HG03520 (cell line): ENCODE data around the gene COMMD1.
"Not testable (repeated sequence)": the region's sequence is repeated elsewhere in the genome, so short reads cannot be mapped to it uniquely, and the experiment has no call there.

ENCODE experiments used
- ATAC-seq: cut with Tn5 transposase; IDR thresholded peaks from one replicate; pipeline ENCODE4 v1.9.1; 2021; ENCODE audit warnings: mild to moderate bottlenecking, moderate library complexity; ENCODE audit not compliant: unreplicated experiment

The COMMD1 gene

DNA sequence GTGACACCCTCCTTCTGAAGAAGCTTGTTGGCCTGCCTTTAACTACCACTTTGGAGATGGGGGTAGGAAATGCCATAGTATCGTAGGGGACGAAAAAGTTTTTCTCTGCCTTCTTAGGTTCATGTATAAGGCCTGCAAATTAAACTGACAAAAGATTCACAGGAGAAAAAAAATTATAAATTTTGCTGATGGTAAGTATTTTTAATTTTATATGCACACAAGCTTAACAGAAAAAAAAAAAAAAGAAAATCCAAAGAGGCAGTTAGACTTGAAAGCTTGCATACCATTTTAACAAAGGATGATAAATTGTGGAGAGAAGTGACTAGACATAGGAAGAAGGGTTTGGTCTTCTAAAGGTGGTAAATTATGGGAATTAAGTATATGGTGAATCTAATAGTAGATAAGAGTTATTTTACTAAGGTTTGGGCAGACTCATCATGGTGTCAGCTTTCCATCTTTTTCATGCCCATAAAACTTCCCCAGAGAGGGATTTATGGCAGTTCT is 227.9 kb downstream of the COMMD1 start:
- ATAC-seq = no peak

DNA sequence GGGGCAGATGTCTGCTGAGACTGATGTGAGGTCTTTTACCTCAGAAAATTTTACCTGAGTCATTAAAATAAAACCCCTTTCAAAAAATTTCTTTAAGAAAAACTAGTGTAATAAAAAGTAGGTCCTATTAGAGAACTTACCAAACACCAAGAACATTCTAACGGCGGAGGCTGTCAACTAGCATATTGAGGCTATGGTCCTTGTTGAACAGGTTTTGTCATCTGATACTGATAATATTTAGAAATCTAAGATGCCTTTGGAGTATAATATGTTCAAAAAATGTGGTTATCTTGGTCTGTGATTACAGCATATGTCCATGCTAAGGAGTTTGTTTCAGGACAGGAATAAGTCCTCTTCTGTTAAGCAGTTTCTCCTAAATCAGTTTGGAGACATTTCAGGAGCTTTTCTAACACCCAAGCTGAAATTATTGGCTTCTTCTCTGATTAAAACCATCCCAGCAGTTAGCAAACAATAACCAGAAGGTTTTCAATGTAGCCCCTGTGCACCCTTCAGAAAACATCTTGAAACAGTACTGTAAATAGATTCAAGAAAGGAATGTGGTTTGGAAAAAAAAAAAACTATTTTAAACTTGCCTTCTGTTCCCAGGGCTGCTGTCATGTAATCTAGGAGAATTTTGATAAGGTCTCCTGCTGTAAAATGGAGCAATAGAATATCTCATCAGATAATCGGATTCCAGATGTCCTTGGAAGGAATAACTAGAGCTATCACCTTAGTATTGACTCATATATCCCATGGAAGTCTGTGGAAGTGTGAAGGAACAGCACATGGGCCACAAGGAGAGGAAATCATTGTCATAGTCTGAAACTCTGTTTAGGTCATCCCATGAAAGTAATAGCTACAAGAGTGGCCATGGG is 231.7 kb downstream of the COMMD1 start:
- no peak for ATAC-seq

GRCh38 chr2:62140426-62141141 is 235.1 kb downstream of the COMMD1 start:
- no peak for ATAC-seq

- ATAC-seq = no peak
Measured at GRCh38 chr2:62141142-62141740, 235.8 kb downstream of the COMMD1 start.

DNA sequence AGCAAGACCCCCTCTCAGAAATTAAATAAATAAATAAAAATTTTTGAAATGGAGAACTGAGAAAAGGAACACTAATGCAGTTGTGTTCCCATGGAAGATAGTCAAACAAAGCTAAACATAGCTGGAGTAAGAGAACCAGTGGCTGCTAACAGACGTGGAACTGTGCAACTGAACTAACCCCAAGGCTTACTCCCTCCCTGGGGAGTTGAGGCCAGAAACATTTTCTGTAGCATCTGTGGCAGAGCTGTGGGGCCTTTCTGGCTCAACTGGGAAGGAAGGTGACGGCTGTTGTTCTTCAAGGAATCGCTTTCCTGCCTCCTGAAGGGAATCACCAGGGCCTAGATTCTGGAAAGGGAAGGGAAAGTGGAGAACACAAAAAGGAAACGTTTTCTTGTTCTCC is 236.6 kb downstream of the COMMD1 start:
- ATAC-seq = peak; percentile 50

GRCh38 chr2:62143696-62144095 is 238.2 kb downstream of the COMMD1 start:
- ATAC-seq = no peak

- no peak for ATAC-seq
Measured at GRCh38 chr2:62144689-62145477, 239.4 kb downstream of the COMMD1 start.

- no peak for ATAC-seq
Measured at GRCh38 chr2:62145478-62146100, 240.1 kb downstream of the COMMD1 start.

GRCh38 chr2:62146790-62147189 is 241.3 kb downstream of the COMMD1 start:
- ATAC-seq = not testable (repeated sequence)

GRCh38 chr2:62147610-62148301 is 242.3 kb downstream of the COMMD1 start:
- no peak for ATAC-seq

- ATAC-seq = no peak
Measured at GRCh38 chr2:62149708-62150107, 244.2 kb downstream of the COMMD1 start.

GRCh38 chr2:62150597-62151305 is 245.3 kb downstream of the COMMD1 start:
- no peak for ATAC-seq

GRCh38 chr2:62151306-62151638 is 245.8 kb downstream of the COMMD1 start:
- no peak for ATAC-seq

- ATAC-seq = no peak
Measured at GRCh38 chr2:62152000-62152399, 246.5 kb downstream of the COMMD1 start.

- no peak for ATAC-seq
Measured at GRCh38 chr2:62156861-62157496, 251.5 kb downstream of the COMMD1 start.

DNA sequence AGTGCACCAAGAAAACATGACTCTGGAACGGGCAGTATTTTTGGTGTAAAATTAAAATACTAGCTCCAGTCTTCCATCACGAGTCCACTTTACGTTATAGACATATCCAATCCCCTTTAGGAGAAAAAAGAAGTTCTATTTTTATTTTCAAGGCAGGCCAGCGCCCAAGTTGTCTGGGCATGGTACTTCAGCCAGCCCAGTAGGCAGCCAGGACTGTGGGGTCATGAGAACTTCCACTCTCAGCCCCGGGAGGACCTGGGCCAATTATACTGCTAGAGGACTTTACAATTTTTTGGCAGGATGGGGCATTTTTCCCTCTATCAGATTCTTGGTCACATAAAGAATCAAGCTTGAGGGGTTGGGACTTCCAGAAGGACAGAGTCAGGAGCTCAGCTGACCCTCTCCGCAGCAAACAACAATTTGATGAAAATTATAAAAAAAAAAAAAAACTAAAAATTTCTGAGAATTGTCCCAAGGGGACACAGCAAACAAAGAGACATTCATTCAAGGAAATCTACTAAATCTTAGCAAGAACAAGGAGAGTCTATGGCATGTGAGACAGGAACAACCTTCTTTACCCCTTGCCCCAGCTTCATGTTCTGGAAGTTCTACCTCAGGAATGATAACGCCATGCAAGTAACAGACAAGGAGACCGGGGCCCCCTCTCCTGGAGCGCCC is 253.1 kb downstream of the COMMD1 start:
- no peak for ATAC-seq

DNA sequence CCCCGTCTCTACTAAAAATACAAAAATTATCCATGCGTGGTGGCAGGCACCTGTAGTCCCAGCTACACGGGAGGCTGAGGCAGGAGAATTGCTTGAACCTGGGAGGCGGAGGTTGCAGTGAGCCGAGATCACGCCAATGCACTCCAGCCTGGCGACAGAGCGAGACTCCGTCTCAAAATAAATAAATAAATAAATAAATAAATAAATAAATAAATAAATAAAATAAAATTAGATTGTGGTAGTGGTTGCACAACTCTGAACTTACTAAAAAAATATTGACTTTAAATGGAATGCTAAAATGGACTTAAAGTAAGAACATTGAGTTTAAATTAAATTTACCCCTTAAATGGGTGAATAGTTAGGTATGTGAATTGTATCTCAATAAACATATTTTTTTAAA is 255.2 kb downstream of the COMMD1 start:
- ATAC-seq = not testable (repeated sequence)
